NB4 (cell line): Measurements from ENCODE around the gene TCF4.

Experiments
- DNase-seq: peaks from one replicate; pipeline ENCODE4 v3.0.0; 2010; ENCODE audit warnings: low read depth
- H3K4me3 ChIP-seq: one replicate; pipeline ENCODE4 v1.5.1; 2011; ENCODE audit warnings: mild to moderate bottlenecking, low read depth, low read length, moderate library complexity
- MYC ChIP-seq: IDR thresholded peaks from 2 replicates; pipeline ENCODE4 v1.6.1; 2011; ENCODE audit warnings: low read depth, low read length
- POLR2A ChIP-seq: IDR thresholded peaks from 2 replicates; pipeline ENCODE4 v1.6.1; 2011; ENCODE audit warnings: mild to moderate bottlenecking; ENCODE audit not compliant: insufficient read length; ENCODE audit errors: extremely low read depth
- TF ChIP-seq, protein P1 (sequence below): IDR thresholded peaks from one replicate; pipeline ENCODE4 v1.5.1; 2012; ENCODE audit warnings: low read depth, low read length
- TF ChIP-seq, protein P2 (sequence below): IDR thresholded peaks from 2 replicates; pipeline ENCODE4 v1.6.1; 2011; ENCODE audit warnings: low read depth, low read length

Gene TCF4

GRCh38 chr18:55343396-55344073 is 244.5 kb downstream of the TCF4 start:
- TF ChIP-seq, protein P1, sequence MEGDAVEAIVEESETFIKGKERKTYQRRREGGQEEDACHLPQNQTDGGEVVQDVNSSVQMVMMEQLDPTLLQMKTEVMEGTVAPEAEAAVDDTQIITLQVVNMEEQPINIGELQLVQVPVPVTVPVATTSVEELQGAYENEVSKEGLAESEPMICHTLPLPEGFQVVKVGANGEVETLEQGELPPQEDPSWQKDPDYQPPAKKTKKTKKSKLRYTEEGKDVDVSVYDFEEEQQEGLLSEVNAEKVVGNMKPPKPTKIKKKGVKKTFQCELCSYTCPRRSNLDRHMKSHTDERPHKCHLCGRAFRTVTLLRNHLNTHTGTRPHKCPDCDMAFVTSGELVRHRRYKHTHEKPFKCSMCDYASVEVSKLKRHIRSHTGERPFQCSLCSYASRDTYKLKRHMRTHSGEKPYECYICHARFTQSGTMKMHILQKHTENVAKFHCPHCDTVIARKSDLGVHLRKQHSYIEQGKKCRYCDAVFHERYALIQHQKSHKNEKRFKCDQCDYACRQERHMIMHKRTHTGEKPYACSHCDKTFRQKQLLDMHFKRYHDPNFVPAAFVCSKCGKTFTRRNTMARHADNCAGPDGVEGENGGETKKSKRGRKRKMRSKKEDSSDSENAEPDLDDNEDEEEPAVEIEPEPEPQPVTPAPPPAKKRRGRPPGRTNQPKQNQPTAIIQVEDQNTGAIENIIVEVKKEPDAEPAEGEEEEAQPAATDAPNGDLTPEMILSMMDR: peak; percentile 7
- no peak for TF ChIP-seq MYC
- TF ChIP-seq POLR2A: no peak
- TF ChIP-seq, protein P2, sequence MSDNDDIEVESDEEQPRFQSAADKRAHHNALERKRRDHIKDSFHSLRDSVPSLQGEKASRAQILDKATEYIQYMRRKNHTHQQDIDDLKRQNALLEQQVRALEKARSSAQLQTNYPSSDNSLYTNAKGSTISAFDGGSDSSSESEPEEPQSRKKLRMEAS: no peak
- DNase-seq: peak; percentile 6
- H3K4me3 ChIP-seq: no peak overlapping the region

- no peak for DNase-seq
- no peak overlapping the region for H3K4me3 ChIP-seq
- TF ChIP-seq MYC: no peak
- TF ChIP-seq, protein P1: no peak
- TF ChIP-seq POLR2A: no peak
- TF ChIP-seq, protein P2: no peak
These were observed 247.0 kb downstream of the TCF4 start for GRCh38 chr18:55340998-55341397.

DNA sequence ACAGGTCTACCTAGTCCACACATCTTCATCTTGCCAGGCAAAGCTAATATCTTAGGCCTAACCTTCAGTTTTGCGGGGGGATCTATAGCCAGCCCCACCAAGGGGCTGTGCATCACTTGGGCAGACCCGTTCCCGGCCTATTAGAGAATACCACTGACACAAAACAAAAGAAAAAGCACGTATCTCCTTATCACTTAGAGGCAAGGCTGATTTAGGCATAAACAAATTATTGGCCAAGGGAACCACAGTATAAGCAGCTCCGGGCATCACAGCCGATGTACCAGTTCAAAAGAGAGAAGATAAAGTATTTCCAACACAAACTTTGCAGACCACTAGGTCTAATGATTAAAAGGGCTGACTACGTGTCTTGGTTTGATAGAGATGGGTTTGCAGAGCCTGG is 248.0 kb downstream of the TCF4 start:
- no peak for DNase-seq

GRCh38 chr18:55338978-55339650 is 248.9 kb downstream of the TCF4 start:
- peak; percentile 10 for DNase-seq
- H3K4me3 ChIP-seq: no peak overlapping the region
- TF ChIP-seq MYC: no peak
- TF ChIP-seq, protein P2: no peak
- TF ChIP-seq, protein P1: no peak
- no peak for TF ChIP-seq POLR2A

More for the DNA sequence above, 248.0 kb downstream of the TCF4 start:
- TF ChIP-seq MYC: no peak
- TF ChIP-seq, protein P2: no peak
- TF ChIP-seq, protein P1: no peak
- no peak for TF ChIP-seq POLR2A
- no peak overlapping the region for H3K4me3 ChIP-seq

DNA sequence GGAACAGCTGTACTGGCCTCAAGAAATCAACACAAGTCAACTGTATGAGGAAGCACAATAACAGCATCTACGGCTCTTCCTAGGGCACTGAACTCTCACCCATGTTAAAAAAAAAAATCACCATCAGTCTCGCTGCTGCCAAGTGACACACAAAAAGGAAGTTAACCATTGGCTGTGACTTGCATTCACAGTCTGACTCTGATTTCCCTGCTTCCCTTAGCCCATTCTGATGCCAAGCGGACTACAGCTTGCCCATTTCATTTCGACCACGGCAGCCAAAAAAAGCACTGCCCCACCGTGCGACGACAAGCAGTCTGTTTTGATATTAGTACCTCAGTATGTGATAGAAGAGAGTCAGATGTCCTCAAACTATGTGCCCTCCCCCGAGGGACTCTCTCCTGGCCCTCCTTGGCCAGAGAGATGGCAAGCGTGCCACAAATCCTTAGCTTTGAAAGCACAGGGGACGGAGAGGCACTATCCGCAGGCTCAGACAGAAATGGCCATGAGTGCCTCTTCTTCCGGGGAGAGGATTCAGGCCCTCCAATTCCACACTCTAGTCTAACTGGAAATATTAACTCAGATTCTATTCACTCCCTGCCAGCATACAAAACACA is 250.0 kb downstream of the TCF4 start:
- no peak overlapping the region for H3K4me3 ChIP-seq
- TF ChIP-seq, protein P2: no peak
- no peak for TF ChIP-seq MYC
- TF ChIP-seq, protein P1: no peak
- TF ChIP-seq POLR2A: no peak
- no peak for DNase-seq
